GM21723 (cell line): Measurements from ENCODE around the gene MGAT4B.

Experiments used
- ATAC-seq: cut with Tn5 transposase; IDR thresholded peaks from one replicate; pipeline ENCODE4 v1.9.1; 2021; ENCODE audit warnings: mild to moderate bottlenecking, moderate library complexity; ENCODE audit not compliant: unreplicated experiment

The MGAT4B gene

DNA sequence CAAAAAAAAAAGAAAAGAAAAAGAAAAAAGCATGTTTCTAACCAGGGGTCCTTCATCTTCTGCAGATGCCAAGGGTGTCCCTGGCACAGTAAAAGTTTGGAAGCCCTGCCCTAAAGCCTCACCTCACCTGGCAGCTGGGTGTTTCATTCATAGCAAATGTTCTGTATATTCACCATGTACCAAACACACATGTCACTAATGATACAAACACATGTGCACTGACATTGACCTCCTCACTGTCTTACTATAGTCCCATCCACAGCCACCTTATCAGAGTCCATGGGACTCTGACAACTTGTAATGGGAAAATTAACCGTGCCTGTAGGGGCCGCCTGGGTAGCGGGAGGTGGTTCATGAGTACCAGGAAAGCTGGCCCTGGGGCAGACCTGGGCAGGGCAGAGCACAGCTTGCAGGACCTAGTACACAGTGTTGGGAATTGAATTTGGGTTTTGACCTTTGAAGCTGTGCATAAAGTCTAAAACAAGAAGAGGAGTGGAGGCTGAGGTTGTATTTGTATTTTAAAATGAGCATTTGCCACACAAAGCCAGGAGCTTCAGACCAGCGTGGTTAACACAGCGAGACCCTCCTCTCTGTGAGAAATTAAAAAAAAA, 6.4 kb upstream of the MGAT4B start:
- ATAC-seq, result no peak

DNA sequence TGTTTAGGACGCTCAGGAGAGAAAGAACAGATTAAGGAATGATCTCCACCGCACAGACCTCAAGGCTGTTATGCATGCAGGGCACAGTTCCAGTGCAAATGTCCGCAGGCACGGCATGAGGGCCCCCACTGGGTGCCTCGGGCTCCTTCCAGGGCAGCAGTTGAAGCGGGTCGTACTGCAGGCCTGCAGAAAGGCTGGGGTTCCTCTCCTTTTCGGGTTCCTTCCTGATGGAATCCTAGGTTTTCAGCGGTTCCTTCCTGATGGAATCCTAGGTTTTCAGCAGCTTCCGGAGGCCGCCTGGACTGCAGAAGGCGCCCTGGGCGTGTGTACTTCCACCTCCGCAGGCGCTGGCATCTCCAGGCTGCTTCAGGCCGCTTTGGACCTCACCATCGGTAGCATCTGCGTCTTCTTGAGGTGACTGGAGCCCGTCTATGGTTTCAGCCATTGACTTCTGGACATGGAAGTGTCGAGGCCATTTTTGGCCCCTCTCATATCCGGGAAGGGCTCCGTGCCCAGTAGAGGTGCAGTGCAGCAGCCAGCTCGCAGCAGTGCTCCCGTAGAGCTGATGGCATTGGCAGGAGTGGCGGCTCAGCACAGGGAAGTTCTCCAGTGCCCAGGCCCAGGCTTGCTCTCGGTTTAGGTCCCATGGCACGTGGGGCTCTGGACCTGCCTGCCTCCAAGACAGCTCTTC, 5.6 kb upstream of the MGAT4B start:
- no peak for ATAC-seq

DNA sequence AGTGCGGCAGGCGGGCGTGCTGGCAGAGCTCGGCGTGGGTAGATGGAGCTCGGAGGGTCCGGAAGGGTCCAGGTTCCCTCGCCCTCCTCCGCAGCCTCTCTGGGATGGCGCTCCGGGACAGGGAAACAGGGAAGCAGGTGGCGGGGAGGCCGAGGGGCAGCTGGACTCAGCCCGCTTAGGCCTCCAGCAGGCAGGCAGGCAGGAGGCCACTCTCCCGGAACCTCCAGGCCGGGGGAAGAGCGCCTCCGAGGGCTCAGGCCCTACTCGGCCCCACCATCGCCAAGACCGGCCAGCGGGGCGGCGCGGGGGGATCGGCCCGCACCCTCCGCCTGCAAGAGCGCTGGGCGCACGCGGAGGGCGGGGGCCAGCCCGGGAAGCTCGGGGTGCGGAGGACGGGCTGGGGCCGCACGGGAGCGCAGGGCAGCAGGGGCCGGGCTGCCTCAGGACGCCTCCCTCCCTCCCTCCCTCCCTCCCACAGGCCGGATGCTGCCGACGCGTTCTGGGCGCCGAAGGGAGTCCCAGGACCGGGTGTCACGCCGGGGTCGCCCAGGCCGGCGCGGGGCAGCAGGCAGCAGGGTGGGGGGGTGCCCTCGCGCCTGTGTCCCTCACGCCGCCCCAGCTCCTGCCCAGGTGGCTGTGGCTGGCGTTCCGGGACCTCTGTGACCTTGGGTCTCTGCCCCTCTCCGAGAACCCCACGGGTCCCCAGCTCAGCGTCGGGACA, 977 bp downstream of the MGAT4B start:
- peak; percentile 29 for ATAC-seq

DNA sequence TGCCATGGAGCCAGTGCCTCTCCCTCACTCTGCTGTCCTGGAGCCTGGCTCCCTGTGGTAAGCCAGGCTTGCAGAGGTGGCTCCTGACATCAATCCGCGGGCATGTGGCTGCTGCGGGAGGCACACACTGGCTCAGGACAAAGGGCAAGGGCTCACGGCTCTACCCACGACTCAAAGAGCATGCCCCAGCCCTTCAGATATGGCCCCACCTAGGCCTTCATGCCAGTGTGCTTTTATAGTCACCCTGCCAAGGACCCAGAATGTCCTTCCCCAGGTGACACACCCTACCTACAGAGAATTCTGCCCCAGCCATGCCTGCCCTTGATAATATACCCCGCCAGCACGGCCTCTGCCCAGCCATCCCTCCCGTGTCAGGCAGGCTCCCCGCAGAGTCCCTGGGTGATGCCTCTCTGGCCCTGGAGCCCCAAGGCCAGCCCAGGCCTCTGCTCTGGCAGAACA, 1.6 kb downstream of the MGAT4B start:
- no peak for ATAC-seq

DNA sequence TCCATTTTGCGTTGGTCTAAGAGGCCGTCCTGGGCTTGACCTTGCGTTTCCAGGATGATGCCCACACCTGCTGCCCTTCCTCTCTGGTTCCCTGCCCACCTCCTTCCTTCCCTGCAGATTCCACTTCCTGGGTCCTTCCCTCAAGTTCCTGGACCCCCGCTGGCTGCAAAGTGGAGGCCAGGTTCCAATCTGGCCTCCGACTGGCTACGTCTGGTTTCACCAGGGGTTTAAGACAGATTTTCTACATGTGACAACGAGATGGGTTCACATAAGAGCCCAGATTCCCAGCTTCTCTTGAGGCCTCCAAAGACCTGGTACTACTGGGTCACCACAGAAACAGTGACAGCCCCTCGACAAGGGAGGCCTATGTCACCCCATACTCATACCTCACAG, 2.1 kb downstream of the MGAT4B start:
- no peak for ATAC-seq

DNA sequence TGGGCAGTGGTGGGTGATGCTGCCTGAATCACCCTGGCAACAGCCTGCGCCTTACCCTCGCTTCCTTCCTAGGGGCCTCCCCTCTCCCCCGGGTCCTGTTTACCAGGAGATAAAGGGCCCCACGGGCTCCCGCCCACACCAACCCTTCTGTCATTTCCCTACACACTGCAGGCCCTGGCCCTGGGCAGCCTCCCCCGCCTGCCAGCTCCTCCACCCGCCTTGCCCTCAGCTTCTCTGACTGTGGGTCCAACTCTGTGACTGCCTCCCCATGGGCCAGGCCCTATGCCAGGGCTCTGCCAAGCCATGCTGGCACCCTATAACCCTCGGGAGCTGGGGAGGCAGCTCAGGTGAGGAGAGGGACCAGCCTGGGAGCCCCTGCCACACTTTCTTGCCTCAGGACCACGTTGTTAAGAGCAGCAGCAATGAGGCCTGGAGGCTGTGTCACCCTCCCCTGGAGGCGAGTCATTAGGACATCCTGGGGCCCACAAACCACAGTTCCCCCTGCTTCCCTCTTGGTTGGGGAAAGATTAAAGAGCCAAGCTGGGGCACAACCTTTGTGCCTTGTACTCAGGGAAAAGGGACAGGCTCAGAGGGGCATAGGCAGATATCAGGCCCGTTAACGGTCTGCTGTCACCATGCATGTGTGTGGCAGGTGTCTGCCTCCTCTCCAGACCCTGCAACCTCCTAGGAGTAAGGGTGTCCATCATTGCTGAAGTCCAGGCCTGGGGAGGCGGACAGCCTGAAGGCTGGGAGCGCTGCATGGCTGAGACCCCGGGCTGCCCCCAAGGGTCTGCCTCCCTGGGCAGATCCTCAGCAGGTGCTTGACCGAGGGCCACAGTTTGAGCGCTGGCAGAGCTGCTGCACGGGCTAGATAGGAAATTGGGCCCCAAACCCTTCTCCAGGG, 2.8 kb downstream of the MGAT4B start:
- ATAC-seq, result no peak

DNA sequence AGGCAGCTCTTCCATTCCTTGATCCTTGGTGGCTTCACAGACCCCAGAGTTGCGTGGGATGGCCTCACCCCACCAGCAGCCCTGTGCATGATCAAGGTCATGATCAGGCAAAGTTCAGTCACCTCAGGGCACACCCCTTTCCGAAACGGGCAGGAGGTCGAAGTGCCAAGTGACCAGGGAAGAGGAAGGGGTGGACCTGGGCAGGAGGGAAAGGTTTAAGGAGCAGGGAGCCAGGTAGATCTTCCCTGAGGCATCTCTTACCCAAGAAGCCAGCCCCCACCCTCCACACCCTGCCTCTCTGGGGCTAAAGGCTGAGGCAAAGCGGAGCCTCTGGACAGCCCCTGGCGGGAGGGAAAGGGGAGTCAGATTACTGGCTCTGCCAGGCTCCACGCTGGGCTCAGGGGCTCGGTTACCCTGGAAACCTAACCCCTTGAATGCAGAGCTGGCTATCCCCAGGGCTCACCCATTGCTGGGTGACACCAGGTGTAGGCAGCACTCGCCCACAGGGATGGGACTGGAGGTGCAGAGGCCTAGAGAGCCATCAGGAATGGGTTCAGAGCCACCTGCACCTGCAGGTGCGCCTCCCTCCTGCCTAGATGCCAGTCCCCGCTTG, 3.6 kb downstream of the MGAT4B start:
- ATAC-seq, result no peak

DNA sequence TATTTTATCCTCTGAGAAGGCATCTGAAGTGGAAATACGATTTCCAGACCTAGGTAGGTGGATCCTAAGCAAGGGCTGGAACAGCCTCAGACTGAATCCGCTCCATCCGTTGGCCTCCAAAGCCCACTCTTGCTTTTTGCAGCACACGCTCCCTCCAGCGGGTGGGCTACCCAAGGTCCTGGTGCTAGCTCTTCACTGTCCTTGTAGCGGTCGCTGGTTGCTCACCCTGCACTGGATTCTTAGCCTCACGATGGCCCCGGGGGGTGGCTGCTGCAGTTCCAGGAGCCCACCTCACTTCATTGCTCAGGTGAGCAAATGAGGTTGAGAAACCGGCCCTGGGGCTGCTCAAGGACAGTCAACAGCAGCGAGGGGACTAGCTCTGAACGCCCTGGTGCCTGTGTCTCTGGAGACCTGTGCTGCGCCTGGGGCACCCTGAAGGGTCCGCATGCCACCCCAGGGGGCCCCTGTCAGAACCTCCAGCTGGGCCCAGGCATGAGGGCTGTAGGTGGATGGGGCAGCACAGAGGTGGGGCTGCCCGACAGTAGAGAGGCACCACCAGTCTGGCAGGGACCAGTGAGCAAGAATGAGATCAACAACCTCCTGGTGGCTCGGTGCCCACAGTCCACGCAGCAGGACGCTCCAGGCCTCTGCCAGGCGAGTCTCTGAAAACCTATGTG, 4.3 kb downstream of the MGAT4B start:
- no peak for ATAC-seq

DNA sequence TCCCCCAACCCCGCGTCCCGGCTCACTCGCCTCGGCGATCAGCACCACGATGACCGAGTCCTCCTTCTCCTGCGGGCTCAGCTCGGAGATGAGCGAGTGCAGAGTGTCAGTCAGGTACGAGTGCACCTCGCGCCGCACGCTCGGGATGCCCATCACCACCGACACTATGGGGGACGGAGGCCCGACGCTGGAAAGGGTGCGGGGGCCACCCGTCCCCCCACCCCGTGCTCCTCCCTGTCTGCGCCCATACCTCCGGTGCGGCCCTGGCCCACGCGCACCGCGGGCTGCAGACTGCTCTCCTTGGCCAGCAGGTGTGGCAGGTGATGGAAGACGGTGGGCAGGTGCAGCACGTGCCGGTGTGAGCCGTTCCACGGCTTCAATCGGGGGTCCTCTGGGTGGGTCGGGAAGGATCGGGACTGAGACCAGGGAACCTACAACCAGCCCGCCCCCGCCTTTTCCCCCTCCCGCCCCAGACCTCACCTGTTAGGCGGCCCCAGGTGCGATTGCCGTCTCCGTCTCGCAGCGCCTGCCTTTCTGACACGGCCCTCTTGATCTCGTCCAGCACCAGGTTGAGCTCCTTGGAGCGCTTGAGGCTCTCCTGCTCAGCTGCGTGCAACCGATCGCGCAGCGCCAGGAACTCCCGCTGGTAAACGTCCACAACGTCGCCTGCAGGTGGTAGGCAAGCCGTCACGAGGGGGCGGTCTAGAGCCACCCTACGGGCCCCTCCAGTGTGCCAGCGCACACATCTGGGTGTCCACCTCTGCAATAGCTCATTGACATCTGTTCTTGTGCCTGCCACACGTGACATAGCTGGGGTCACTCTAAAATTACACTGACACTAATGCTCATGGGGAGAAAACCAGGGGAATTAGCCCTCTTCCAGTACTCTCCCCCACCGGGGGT, 5.1 kb downstream of the MGAT4B start:
- ATAC-seq, result peak; percentile 39

DNA sequence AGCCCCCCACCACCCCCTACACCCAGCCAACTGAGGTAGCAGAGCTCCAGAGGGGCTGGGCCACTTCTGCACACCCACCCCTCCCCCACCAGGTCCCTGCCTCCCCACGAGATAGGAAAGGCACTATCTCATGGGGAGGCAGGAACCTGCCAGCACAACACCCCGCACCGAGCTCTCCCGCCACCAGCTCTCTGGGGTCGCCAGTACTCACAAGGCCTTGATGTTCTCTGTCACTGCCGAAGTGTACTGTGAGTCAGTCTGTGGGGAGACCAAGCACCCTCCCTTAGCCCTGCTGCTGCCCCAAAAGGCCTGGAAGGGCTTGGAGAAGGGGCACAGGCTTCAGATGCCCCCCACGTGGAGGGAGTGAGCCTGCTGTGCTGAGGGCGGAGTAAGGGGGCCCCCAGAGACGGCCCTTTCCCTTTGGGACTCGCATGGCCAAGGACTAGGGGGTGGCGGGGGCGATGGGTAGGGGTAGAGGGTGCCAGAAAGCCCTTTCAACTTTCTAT, 5.9 kb downstream of the MGAT4B start:
- no peak for ATAC-seq

DNA sequence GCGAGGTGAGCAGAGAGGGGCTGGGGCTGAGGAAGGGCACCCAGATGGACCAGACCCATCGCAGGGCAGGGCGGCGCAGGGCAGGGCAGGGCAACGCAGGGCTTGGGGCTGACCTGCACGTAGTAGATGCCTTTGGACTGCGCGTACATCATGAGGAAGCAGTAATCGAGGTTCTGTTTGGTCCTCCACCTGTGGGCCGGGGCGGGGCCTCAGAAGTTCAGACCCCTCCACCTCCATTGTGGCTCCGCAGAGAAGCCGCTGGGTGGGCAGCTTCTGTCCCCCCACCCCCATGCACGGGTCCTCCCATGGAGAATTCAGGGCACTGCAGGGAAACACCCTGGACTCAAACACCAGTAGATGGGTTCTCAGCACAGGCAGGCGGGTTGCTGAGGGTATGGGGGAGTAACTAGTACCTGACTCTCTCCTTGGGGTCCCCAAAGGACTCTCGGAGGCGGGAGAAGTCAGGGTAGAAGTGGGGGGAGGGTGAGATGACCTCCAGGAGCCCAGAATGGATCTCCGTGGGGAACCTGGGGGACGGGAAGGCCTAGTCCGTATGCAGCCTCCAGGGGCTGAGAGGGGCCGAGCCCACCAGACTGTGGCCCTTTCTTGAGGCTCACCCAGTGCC, 6.5 kb downstream of the MGAT4B start:
- no peak for ATAC-seq

DNA sequence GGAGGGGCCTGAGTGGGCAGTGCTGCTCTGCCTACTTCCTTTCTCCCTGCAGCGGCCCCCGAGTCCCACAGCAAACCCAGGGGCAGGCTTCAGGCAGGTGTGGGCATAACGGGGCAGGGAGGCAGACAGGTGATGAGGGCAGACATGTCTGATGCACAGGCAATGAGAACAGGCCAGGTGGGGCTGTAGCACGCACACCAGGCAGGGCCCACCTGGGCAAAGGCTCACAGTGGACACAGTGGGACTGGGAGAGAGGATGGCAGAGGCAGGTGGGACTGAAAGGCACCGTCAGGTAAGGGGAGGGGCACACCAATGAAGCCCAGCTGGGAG, 7.1 kb downstream of the MGAT4B start:
- no peak for ATAC-seq

DNA sequence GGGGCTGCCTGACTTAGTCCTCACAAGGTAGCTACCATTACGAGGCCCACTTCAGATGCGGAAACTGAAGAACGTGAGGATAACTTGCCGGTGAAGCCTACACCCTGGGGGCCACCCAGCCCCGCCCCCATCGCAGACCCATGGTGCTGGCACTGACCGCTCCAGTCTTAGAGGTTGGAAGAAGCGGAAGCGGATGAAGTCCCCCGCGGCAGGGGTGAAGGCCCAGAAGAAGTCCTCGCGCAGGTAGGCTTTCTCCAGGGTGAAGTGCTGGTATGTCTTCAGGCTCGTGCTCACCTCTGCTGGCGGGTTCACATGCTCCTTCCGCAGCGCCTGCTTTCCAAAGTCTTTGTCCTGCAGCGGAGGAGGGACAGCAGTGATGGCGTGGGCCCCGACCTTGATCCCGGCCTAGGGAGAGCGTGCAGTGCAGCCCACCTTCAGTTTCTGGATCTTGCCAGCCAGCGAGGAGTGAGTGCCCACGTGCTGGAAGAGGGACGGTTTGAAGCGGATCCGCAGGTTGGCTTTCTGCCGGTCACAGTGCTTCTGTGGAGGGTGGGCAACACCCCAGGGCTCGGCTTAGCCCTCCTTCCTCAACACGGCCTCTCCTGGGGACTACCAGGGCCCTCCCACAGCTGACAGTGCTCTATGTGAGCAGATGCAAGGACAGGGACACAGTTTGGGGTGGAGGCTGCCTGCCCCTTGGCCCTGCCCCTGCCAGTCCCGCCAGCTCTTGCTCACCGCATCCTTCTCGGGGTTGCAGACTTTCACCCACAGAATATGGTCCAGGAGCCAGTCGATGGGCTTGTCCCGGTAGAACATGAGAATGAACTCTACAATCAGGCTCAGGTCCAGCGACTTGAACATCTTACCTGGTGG, 7.7 kb downstream of the MGAT4B start:
- ATAC-seq, result no peak

DNA sequence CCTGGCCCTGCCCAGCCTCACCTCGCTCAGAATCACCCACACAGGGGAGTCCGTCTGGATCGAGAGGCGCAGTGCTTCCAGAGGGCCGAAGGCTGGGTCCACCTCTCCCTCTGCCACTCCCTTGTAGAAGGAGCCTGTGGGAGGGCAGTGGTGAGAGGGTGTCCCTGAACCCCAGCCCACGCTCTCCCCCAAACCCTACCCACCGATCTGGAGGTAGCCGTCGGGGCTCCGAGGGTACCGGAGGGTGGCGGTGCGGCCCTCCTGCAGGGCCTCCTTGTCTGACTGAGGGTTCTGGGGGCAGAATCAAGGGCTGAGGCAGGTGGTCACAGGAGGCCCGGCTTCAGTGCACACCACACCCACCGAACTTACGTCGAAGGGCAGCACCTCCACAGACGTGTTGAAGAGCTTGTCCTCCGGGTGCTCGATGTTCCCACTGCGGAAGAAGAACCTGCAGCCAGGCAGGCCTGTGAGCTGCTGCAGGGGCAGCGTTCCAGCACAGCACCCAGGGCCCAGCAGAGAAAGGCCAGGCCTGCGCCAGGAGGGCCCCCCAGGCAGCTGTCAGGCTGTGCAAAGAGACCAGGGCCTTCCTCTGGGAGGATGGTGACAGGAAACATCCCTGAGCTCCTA, 8.4 kb downstream of the MGAT4B start:
- no peak for ATAC-seq

DNA sequence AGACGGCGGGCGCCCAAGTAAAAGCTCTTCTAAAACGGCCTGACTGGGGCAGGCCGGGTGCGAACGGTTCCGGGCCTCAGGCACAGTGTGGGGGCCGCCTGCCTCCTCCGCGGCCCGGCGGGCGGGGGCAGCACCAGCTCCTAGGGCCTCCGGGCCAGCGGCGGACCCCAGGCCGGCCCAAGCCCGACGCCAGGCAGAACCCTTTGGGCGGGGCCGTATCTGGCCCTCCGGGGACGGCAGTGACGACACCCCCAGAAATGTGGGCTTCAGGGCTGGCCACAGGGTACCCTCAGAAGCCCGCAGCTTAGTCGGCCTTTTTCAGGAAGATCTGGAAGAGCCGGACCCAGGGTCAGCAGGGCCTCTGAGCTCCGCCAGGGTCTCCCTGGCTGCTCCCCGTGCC, 8.9 kb downstream of the MGAT4B start:
- no peak for ATAC-seq

DNA sequence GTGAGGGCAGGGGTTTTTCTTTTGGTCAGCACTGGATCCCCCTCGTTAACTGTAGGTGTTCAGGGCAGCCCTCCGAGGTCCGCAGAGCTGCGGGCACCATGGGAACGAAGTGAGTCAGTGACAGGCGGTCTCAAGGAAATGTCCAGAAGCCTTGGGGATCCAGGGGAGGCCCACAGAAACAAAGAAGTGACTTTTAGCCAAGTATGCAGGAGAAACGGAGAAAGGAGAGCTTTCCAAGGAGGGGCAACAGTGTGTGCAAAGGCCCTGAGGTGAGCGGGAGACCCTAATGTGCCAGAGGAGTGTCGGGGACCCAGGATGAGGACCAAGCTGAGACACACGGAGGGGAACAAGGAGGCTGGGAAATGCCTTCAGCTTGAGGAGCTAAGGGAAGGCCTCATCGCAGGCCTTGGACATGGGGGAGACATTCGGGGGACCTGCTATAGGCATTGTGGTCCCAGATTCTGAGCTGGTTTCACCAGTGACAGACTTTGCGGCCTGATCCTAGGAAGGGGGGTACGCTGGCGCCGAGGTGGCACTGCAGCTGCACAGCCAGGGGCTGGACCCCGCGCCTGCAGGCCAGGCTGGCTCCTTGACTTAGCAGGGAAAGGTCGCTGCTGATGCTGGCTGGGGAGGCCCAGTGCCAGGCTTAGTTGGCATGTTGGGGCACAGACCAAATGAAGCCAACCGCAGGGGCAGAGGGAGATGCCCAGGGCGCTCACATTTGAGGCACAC, 9.6 kb downstream of the MGAT4B start:
- ATAC-seq, result no peak
